IMR-90 (cell line): ENCODE results near the gene PLEKHF1.

Experiments
- CEBPB ChIP-seq: IDR thresholded peaks from 2 replicates; pipeline ENCODE4 v1.6.1; 2012; ENCODE audit warnings: low read depth, low read length, improper control_type of control experiment
- MXI1 ChIP-seq: IDR thresholded peaks from 2 replicates; pipeline ENCODE4 v1.6.1; 2012; ENCODE audit warnings: low read depth, mild to moderate bottlenecking, low read length, moderate library complexity, borderline replicate concordance
- POLR2A ChIP-seq: IDR thresholded peaks from 2 replicates; pipeline ENCODE4 v1.6.1; 2012; ENCODE audit warnings: mild to moderate bottlenecking, low read depth, low read length
- TF ChIP-seq, protein P1 (sequence below): conservative IDR thresholded peaks from 2 replicates; pipeline ENCODE4 v1.5.1; 2012; ENCODE audit warnings: mild to moderate bottlenecking, low read depth, low read length, improper control_type of control experiment
- TF ChIP-seq, protein P2 (sequence below): fragments of 150-350 bp; IDR thresholded peaks from 2 replicates; pipeline ENCODE4 v1.6.1; 2017; ENCODE audit warnings: mild to moderate bottlenecking, antibody characterized with exemption, low read length, low read depth

DNA sequence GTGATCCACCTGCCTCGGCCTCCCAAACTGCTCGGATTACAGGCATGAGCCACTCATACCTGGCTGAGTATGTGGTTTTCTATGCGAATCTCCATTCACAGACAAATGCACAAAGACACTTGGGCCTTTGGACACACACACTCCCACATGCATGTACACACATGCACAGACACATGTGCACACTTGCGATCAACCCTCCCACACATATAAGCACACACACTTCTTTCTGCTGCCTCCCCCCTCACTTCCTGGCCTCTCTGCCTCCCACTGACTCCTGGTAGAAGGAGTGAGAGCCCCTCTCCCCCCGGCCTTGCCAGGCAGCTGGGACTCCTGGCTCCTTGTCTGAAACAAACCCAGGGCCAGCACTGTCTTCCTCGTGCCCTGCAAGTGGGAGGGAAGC is 29.3 kb upstream of the PLEKHF1 start:
- TF ChIP-seq, protein P1, sequence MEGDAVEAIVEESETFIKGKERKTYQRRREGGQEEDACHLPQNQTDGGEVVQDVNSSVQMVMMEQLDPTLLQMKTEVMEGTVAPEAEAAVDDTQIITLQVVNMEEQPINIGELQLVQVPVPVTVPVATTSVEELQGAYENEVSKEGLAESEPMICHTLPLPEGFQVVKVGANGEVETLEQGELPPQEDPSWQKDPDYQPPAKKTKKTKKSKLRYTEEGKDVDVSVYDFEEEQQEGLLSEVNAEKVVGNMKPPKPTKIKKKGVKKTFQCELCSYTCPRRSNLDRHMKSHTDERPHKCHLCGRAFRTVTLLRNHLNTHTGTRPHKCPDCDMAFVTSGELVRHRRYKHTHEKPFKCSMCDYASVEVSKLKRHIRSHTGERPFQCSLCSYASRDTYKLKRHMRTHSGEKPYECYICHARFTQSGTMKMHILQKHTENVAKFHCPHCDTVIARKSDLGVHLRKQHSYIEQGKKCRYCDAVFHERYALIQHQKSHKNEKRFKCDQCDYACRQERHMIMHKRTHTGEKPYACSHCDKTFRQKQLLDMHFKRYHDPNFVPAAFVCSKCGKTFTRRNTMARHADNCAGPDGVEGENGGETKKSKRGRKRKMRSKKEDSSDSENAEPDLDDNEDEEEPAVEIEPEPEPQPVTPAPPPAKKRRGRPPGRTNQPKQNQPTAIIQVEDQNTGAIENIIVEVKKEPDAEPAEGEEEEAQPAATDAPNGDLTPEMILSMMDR = no peak
- TF ChIP-seq POLR2A (no peak), MXI1 (no peak), CEBPB (no peak)
- TF ChIP-seq, protein P2, sequence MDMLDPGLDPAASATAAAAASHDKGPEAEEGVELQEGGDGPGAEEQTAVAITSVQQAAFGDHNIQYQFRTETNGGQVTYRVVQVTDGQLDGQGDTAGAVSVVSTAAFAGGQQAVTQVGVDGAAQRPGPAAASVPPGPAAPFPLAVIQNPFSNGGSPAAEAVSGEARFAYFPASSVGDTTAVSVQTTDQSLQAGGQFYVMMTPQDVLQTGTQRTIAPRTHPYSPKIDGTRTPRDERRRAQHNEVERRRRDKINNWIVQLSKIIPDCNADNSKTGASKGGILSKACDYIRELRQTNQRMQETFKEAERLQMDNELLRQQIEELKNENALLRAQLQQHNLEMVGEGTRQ = no peak
